SIG-M5 treated with dmso at 0.1 percent for 504 hours (cell line): ENCODE results near the gene UBE2K.
A peak's percentile ranks its signal among the peaks of the same experiment; 100 is the strongest.
"Not testable (repeated sequence)": the region's sequence is repeated elsewhere in the genome, so short reads cannot be mapped to it uniquely, and the experiment has no call there.

Experiments
- DNase-seq: peaks from one replicate; lab custom pipeline; 2025; ENCODE audit not compliant: unreplicated experiment; lab: John Stamatoyannopoulos, UW

The UBE2K gene

DNA sequence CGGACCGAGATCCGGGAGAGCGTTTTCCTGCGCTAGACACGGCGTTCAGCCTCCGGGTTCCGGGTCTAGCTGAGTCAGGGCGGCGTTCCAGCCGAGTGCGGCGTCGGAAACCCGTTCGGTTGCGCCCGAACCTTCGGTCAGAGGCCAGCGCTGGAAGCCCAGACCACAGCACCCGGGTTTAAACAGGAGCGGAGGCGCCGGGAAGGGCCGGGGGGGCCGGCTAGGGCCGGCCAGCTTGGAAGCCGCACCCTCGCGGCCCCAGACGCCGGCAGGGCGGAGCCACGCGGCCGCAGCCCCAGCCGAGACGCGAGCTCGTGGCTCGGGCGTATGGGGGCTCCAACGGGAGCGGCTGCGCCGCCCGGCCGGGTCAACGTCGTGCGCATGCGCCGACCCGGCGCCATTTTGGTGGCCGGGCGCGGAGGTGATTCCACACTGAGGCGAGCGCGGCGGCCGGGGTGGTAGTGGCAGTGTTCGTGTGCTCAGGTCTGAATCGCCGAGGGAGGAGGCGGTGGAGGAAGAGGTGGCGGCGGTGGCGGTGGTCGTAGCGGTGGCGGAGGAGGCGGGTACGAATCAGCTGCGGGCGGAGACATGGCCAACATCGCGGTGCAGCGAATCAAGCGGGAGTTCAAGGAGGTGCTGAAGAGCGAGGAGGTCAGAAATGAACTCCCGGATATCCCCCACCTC, at the start of gene UBE2K:
UBE2K (plus strand) TSS at position 397 of the 684 bp plus-strand sequence; CDS start at position 589, 192 bp downstream.
- peak; percentile 69 for DNase-seq

DNA sequence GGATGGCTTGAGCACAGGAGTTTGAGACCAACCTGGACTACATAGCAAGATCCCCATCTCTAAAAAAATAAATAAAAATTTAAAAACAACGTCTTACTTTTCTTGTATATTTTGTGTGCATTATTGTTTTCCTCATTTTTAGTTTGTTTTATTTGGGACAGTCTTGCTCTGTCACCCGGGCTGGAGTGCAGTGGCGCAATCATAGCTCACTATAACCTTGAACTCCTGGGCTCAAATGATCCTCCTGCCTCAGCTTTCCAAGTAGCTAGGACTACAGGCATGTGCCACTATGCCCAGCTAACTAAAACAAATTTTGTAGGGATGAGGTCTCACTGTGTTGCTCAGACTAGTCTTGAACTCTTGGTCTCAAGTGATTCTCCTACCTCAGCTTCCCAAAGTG, 49.7 kb upstream of the UBE2K start:
- DNase-seq, result no peak

DNA sequence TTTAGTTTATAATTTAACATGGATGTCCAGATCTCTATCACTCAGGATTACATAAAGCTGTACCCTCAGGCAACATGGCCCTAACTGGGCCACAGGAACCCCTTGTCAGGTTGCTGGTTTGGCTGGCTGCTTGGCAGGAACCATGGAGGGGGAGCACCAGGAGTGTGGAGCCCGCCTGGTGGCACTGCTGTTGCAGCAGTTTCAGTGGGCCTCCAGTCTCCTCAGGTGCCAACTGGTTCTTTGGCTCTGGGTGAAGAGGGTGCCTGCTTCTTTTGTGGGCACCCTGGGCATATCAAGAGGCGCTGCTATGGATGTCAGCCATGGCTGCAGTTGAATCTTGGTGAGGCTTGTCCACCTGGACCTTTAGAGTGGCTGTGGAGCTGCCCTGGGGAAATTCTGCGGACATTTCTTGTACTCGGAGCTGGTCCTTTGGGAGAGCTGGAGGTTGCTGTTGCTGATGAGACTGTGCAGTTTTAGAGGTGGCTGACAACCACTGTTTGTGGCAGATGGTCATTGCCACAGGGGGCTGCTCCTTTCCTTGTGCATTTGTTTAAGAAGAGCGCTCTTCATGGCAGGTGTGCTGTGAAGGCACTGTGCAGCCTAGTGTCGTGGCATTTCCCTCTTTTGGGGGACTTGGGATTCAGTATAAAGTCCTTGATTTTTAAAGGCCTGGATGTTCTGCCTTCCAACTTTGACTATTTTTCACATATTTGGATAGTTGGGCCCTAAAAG, 48.9 kb upstream of the UBE2K start:
- DNase-seq, result no peak

DNA sequence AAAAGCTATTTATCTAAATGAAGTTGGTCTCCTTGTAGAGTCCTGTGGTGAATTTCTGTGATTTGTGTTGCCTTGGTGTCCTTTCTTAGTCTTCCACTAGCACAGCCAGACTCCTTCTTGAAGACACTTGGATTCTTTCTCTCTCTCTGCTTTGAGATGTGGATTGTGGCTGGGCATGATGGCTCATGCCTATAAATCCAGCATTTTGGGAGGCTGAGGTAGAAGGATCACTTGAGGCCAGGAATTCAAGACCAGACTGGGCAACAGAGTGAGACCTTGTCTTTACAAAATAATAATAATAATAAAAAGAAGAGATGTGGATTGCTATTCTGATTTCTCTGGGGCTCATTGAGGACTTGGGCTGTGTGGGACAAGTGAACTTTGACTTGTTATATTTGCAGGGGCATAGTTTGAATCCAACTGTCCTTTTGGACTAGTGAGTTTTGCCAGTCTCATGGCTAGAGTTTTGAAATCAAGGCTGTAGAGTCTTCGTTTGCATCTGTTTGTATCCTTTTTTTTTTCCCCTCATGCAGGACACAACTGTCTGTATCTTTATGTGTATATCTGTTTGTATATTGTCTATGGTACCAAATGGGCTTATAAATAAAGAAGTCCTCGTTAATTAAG, 48.2 kb upstream of the UBE2K start:
- no peak for DNase-seq

- not testable (repeated sequence) for DNase-seq
Observed at GRCh38 chr4:39651586-39651985, 46.4 kb upstream of the UBE2K start.

DNA sequence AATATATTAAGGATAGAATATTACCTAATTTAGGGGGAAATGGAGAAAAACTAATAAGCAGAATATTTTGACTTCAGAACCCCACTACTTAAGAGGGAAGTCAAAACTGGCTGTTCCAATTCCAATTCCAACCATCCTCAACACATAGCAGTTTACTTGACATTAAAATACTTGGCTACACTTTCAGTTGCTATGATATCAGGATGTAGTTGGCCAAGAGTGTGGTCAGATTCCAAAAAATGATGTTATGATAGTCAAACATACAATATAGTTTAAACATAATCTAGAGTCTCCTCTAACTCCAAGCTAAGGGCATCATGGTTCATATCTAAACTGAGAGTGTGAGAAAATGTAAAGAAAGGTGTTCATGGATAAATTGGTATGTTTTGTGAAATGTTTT, 42.7 kb upstream of the UBE2K start:
- no peak for DNase-seq

DNA sequence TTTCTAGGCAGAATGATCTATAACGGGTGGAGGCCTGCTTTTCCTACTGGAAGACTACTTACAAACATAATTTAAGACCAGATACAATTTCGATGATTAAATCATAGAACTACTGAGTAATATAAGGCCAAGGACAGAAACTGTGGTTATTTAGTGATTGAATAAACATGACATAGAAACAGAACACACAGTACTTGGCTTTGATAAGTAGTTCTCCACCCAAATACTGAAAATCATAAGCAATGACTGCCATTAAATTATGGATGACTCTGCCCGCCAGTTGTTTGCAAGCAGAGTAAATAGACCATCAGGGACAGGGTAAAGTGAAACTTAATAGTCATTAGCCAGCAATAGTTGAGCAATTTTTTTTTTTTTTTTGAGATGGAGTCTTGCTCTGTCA, 42.1 kb upstream of the UBE2K start:
- DNase-seq, result no peak

- not testable (repeated sequence) for DNase-seq
Observed at GRCh38 chr4:39656638-39657037, 41.3 kb upstream of the UBE2K start.

GRCh38 chr4:39657465-39657864, 40.5 kb upstream of the UBE2K start:
- DNase-seq, result peak; percentile 24

DNA sequence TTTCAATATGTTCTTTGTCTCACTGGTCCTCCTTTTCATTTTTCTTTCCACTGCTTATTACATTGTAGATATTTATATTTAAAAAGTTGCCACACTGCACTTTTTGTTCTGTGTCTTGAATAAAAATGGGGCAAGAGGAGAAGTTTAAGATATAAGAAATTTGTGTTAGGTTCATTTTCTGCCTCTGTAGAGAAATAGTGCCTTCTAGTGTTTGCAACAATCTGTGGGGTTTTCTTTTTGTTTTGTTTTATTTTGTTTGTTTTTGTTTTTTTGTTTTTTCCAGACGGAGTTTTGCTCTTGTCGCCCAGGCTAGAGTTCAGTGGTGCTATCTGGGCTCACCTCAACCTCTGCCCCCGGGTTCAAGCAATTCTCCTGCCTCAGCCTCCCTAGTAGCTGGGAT, 39.2 kb upstream of the UBE2K start:
- DNase-seq, result no peak

GRCh38 chr4:39660045-39660444, 37.9 kb upstream of the UBE2K start:
- no peak for DNase-seq

- no peak for DNase-seq
Observed at GRCh38 chr4:39660757-39661156, 37.2 kb upstream of the UBE2K start.

- no peak for DNase-seq
Observed at GRCh38 chr4:39662683-39663082, 35.3 kb upstream of the UBE2K start.

DNA sequence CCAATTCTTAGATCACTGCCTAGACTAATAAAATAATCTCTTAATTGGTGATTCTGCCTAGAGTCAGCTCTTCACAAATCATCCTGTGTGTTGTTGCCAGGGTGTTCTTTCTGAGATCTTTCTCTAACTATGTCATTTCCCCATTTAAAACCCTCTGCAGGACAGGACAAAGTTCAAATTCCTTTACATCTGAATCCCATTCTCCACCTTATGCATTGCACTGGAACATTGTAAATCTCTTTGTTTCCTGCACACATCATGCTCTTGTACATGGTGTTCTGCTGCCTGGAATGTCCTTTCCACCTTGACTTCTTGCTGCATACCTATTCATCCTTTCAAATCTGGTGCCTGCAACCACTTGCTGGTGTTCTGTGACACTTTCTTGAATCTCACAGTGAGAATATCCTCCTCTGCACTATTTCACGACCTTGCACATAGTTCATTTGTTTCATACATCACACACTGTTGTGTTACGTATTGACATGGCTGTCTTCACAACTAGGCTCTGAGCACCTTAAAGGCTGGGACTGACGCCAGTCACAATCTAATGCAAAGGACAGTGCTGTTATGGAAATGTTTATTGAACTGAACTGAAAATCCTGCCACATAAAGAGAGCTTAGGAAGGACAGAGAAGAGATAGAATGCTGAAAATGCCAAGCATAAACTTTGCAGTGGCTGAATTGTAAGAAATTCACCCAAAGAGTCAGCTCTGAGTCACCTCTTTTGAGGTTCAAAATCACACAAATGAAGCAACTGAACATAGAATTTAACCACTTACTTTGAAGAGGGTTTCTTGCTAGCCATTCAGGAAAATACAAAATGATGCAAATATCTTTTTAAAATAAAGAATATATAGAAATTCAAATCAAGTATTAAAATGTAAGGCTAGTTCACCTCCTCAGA, 32.9 kb upstream of the UBE2K start:
- DNase-seq, result no peak

DNA sequence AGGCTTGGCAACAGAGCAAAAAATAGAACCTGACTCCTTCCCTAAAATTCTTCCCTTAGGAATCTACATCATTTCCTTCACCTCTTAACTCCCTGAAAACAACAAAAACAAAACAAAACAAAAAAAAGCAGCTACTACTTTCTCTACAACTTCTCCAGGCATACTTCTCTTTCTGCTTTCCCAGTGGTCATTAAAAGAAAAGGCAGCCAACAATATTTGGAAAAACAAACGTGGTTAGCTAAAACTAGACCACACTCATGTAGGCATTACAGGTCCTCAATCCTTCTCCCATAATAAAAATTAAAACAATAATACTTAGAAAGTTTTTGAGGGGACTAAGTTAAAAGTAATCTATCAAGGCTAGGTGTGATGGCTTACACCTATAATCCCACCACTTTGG, 30.2 kb upstream of the UBE2K start:
- no peak for DNase-seq

DNA sequence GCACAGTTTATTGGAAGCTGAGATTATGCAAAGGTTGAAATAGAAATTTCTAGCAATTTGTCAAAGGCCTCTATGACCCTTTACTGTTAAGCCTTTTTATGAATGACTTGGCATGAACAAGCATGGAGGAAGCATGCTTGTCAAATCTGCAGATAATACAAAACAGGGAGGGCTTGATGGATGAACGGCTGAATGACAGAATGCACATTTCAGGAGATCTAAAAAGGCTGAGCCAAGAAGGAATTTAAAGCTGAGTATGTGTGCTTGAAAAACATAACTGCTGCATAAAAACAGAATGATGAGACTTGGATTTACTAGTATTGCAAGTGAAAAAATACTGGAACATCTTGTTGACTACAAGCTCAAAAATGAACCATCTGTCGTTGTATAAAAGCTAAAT, 29.0 kb upstream of the UBE2K start:
- DNase-seq, result no peak

- DNase-seq, result not testable (repeated sequence)
Observed at GRCh38 chr4:39670296-39670695, 27.6 kb upstream of the UBE2K start.

DNA sequence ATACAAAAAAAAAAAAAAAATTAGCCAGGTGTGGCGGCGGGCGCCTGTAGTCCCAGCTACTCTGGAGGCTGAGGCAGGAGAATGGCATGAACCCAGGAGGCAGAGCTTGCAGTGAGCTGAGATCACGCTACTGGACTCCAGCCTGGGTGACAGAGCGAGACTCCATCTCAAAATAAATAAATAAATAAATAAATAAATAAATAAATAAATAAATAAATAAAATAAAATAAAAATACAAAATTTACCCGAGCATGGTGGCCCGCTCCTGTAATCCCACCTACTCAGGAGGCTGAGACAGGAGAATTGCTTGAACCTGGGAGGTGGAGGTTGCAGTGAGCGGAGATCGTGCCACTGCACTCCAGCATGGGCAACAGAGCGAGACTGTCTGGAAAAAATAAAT, 22.3 kb upstream of the UBE2K start:
- DNase-seq, result not testable (repeated sequence)

DNA sequence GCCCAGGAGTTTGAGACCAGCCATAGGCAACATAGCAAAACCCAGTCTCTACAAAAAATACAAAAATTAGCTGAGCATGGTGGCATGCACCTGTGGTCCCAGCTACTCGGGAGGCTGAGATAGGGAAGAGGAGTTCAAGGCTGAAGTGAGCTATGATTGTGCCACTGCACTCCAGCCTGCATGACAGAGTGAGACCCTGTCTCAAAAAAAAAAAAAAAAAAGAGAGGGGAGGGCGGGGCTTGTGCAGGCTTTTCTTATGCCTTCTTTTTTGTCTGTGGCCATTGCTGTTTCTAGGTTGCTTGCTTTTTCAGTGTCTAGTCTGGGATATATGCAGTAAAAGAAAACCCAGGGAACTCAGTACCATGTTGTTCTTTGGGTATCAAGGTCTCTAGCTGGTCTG, 16.9 kb upstream of the UBE2K start:
- DNase-seq, result not testable (repeated sequence)

DNA sequence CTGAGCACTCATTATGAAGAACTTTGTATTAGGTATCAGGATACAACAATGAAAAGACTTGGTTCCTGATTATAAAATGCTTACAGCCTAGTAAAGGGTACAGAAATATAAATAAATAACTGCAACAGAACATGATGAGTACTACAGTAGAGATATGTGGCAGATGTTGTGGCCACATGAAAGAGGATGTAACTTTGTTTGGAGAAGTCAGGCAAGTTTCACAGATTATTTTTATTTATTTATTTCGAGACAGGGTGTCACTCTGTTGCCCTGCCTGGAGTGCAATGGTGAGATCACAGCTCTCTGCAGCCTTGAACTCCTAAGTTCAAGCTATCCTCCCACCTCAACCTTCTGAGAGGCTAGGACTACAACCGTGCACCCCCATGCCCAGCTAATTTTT, 15.8 kb upstream of the UBE2K start:
- peak; percentile 62 for DNase-seq

GRCh38 chr4:39685990-39686389, 11.9 kb upstream of the UBE2K start:
- DNase-seq, result no peak
